ENCODE data around the gene RPRD1B.

- TF ChIP-seq POLR2A (IDR thresholded peaks at IDR 0.05; ENCODE audit: low read depth, low read length): no peak
- no peak for TF ChIP-seq TAF1 (IDR thresholded peaks at IDR 0.05; ENCODE audit: low read depth, low read length)
- no peak for TF ChIP-seq POLR2AphosphoS5 (IDR thresholded peaks at IDR 0.05; ENCODE audit: low read depth, low read length)
- TF ChIP-seq PAX5 (IDR thresholded peaks at IDR 0.05; ENCODE audit: insufficient read depth, low read length, severe bottlenecking): no peak
Measured at GRCh38 chr20:38131588-38132121, 98.1 kb downstream of the RPRD1B start.
